ENCODE measurements around the gene NUFIP1. TPM values are rescaled to one million over a fixed set of nuclear protein-coding genes. Genes with fewer than 3 reads are reported as not detected.
"Not testable (repeated sequence)": the region's sequence is repeated elsewhere in the genome, so short reads cannot be mapped to it uniquely, and the experiment has no call there.

Gene NUFIP1
- 10 to 100 TPM; 15.7 to 16.3 (median 16.0) TPM for total RNA-seq

DNA sequence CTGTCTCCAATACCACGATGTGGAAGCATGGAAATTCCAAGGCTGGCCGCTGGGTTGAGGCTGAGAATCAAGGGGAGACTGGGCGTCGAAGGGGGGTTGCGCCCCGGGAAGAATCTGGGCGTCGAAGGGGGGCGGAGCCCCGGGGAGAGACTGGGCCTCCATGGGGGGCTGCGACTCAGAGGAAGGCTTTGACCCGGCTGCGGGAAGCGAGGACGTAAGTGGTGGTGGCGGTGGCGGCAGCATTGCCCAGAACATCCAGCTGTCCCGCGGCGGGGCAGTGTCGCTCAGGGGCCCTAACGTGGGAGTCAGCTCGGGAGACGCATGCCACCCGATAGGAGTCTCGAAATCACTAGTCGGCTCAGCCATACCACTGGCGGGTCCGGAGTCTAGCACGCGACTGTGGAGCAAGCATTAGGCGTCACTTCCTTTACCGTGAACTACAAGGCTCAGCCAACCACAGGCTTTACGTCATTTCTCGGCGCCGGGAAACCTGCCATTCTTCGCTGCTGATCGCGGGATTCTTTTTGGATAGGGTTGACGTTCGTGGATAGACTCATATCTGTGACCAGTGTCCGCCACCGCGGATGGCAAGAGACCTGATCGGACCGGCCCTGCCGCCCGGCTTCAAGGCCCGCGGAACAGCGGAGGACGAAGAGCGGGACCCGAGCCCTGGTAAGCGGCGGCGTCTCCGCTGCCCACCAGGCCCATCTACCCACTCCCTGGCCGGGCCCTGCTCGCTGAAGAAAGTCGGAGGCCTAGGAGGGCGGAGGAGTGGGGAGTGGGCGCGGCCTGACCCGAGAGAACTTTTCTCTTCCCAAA, at the start of gene NUFIP1, which contains the start of gene GPALPP1:
TSS of gene NUFIP1 (minus strand) at position 401 of the 819 bp plus-strand sequence. CDS start at position 366, 35 bp downstream.
TSS of gene GPALPP1 (plus strand) at position 468 of the 819 bp plus-strand sequence. CDS start at position 585, 117 bp downstream.
- DNase-seq (peak; percentile 89), ATAC-seq (peak; percentile 99)
- peaks cover 23% of the 10 kb centered on the region for H3K36me3 Mint-ChIP-seq (ENCODE audit: insufficient read depth)
- H3K4me3 Mint-ChIP-seq = peak within 1 kb of the TSS; percentile 98
- peaks cover 50% of the 10 kb centered on the region for H3K4me1 Mint-ChIP-seq (ENCODE audit: low read depth)
- no peaks in the 10 kb centered on the region for H3K9me3 Mint-ChIP-seq
- H3K27me3 Mint-ChIP-seq (ENCODE audit: low read depth) = no peaks in the 10 kb centered on the region

DNA sequence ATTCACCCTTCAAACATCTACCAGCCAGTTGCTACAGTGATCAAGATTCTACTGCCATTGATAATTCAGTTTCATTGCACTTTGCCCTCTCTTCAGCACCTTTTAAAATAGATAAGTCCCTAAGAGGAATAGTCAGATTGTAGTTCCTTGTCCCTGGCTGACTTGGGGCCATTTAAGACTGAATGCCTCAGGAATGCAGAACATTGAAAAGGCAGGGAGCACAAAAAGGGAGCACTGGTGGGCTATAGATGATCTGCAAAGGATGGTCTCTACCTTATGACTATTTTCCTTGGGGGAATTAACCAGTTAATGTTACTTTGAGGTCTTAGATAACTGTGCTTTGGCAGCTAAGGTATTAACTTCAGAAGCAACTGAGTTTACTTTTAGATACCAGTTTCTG, 46.9 kb upstream of the NUFIP1 start:
- Mint-ChIP-seq H3K27me3 (ENCODE audit: low read depth) (no peaks in the 10 kb centered on the region), H3K4me3 (no peak overlapping the region), H3K9me3 (no peaks in the 10 kb centered on the region), H3K4me1 (ENCODE audit: low read depth) (peaks cover 3% of the 10 kb centered on the region), H3K36me3 (ENCODE audit: insufficient read depth) (peaks cover 11% of the 10 kb centered on the region)
- DNase-seq = no peak
- ATAC-seq = no peak

DNA sequence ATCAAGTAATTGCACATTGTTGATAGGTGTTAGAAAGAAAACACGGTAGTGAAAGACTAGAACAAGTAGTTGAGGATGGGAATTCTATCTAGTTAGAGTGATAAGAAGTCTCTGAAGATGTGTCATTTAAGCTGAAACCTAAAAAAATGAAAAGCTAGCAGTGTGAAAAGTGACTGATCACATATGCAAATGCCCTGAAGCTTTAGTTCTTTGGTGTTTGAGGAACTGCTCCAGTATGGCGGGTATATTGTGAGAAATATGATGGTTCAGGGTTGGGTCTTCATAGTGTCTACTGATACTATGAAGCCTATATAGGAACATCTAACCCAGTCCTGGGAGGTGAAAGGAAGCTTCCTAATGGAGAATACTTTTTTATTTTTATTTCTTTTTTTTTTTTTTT, 45.1 kb upstream of the NUFIP1 start:
- H3K36me3 Mint-ChIP-seq (ENCODE audit: insufficient read depth) = peaks cover 11% of the 10 kb centered on the region
- ATAC-seq = no peak
- no peaks in the 10 kb centered on the region for H3K4me1 Mint-ChIP-seq (ENCODE audit: low read depth)
- H3K9me3 Mint-ChIP-seq = no peaks in the 10 kb centered on the region
- H3K4me3 Mint-ChIP-seq = no peak overlapping the region
- no peaks in the 10 kb centered on the region for H3K27me3 Mint-ChIP-seq (ENCODE audit: low read depth)
- DNase-seq = no peak

DNA sequence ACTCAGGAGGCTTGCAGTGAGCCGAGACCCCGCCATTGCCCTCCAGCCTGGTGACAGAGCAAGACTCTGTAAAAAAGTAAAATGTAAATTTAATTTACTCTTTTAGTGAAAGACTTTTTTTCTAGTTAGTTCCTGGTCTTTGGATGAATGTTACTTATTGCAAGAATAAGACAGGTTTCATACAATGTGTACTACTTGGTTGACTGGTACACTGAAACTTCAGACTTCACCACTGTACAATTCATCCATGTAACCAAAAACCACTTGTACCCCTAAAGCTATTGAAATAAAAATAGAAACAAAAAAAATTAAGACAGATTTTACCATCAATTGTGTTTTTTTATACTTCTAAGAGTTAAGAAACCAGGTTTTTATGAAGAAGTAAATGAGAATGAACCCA, 35.6 kb upstream of the NUFIP1 start:
- no peaks in the 10 kb centered on the region for H3K4me1 Mint-ChIP-seq (ENCODE audit: low read depth)

DNA sequence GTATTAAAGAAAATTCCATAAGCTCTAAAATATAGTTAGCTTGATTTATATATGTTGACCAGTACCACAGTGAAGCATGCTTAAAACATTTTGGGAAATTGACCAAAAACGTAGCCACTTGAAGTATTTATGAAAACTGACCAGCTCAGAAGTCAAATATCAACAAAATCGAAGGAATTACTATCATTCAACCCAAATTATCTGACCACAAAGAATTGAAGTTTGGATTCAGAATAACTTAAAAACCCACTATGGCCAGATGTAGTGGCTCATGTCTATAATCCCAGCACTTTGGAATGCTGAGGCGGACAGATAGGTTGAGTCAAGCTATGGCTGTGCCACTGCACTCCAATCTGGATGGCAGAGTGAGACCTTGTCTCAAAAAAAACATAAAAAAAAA, 32.0 kb upstream of the NUFIP1 start:
- Mint-ChIP-seq H3K36me3 (ENCODE audit: insufficient read depth) (peaks cover 24% of the 10 kb centered on the region), H3K4me3 (no peak overlapping the region), H3K27me3 (ENCODE audit: low read depth) (no peaks in the 10 kb centered on the region)

More for the DNA sequence above, 35.6 kb upstream of the NUFIP1 start:
- Mint-ChIP-seq H3K4me3 (no peak overlapping the region), H3K9me3 (no peaks in the 10 kb centered on the region), H3K36me3 (ENCODE audit: insufficient read depth) (peaks cover 31% of the 10 kb centered on the region), H3K27me3 (ENCODE audit: low read depth) (no peaks in the 10 kb centered on the region)
- no peak for ATAC-seq
- DNase-seq = no peak

DNA sequence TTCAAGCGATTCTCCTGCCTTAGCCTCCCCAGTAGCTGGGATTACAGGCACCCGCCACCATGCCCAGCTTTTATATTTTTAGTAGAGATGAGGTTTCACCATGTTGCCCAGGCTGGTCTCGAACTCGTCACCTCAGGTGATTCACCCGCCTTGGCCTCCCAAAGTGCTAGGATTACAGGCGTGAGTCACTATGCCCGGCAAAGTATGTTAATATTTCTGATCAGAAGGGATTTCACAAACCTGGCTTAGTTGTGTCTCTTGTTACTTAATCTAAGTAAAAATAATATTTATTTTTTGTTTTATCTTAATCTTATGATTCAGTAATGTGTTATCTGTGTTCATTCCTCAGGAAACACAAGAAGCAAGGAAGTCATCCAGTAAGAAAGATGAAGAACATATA, 30.7 kb upstream of the NUFIP1 start:
- H3K9me3 Mint-ChIP-seq; H3K27me3 Mint-ChIP-seq (ENCODE audit: low read depth); DNase-seq; ATAC-seq; H3K4me3 Mint-ChIP-seq; H3K4me1 Mint-ChIP-seq (ENCODE audit: low read depth): not testable (repeated sequence)
- H3K36me3 Mint-ChIP-seq (ENCODE audit: insufficient read depth) = peaks cover 28% of the 10 kb centered on the region

More for the DNA sequence above, 32.0 kb upstream of the NUFIP1 start:
- Mint-ChIP-seq H3K4me1 (ENCODE audit: low read depth) (peaks cover 1% of the 10 kb centered on the region), H3K9me3 (no peaks in the 10 kb centered on the region)
- DNase-seq = no peak
- ATAC-seq = no peak

DNA sequence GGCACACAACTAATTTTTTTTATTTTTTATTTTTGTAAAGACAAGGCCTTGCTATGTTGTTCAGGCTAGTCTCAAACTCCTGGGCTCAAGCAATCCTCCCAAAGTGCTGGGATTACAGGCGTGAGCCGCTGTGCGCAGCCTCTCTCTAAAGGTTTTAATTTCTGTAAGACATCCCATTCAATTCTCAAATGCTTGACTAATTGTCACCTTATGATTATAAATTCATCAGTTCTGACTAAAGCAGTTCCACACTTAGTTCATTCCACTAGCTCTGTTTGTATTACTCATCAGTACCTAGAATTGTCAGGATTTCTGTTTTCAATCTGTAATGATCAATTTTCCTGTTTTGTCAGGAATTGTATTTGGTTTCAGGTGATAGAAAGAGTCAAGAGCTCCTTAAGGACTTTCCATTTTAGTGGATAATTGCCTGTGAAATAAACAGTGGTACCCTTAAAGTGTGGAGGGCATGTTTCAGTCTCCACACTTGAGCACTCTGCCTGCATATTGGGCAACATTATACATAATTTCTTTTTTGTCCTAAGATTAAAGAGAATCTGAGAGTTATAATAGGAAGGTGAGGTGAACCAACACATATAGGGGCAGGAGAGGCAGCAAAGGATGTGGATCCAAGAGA, 27.6 kb upstream of the NUFIP1 start:
- ATAC-seq = no peak
- DNase-seq = no peak
- no peaks in the 10 kb centered on the region for H3K27me3 Mint-ChIP-seq (ENCODE audit: low read depth)
- peaks cover 1% of the 10 kb centered on the region for H3K4me1 Mint-ChIP-seq (ENCODE audit: low read depth)
- H3K9me3 Mint-ChIP-seq = no peaks in the 10 kb centered on the region
- no peak overlapping the region for H3K4me3 Mint-ChIP-seq
- peaks cover 26% of the 10 kb centered on the region for H3K36me3 Mint-ChIP-seq (ENCODE audit: insufficient read depth)

DNA sequence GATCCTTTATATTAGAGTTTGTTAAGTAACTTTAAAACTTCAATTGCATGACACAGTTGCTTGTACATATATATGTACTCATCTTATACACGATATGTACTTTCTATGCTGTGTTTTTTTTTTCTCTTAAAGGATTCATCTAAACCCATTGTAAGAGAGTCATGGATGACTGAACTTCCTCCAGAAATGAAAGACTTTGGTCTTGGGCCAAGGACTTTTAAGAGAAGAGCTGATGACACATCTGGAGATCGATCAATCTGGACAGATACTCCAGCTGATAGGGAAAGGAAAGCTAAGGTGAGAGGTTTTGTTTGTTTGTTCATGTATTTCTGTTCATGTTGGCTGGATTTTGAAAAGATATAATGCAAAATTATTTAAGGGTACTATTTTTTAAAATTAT, 26.0 kb upstream of the NUFIP1 start:
- no peak for DNase-seq
- peaks cover 32% of the 10 kb centered on the region for H3K36me3 Mint-ChIP-seq (ENCODE audit: insufficient read depth)
- H3K4me3 Mint-ChIP-seq = no peak overlapping the region
- H3K4me1 Mint-ChIP-seq (ENCODE audit: low read depth) = peaks cover 1% of the 10 kb centered on the region
- H3K27me3 Mint-ChIP-seq (ENCODE audit: low read depth) = no peaks in the 10 kb centered on the region
- H3K9me3 Mint-ChIP-seq = no peaks in the 10 kb centered on the region
- ATAC-seq = no peak

DNA sequence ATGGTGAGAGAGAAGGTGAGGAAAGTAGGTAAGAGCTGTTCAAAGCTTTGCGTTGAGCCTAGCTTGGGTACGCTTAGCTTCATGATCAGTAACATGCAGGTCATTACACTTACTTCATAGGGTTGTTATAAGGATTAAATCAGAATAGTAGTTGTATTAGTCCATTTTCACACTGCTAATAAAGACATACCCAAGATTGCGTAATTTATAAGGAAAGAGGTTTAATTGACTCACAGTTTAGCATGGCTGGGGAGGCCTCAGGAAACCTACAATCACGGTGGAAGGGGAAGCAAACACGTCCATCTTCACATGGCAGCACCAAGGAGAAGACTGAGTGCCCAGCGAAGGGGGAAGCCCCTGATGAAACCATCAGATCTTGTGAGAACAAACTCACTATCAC, 21.9 kb upstream of the NUFIP1 start:
- no peak for ATAC-seq
- no peak for DNase-seq
- no peaks in the 10 kb centered on the region for H3K9me3 Mint-ChIP-seq
- H3K36me3 Mint-ChIP-seq (ENCODE audit: insufficient read depth) = peaks cover 38% of the 10 kb centered on the region
- no peak overlapping the region for H3K4me3 Mint-ChIP-seq
- H3K27me3 Mint-ChIP-seq (ENCODE audit: low read depth) = no peaks in the 10 kb centered on the region
- no peaks in the 10 kb centered on the region for H3K4me1 Mint-ChIP-seq (ENCODE audit: low read depth)

DNA sequence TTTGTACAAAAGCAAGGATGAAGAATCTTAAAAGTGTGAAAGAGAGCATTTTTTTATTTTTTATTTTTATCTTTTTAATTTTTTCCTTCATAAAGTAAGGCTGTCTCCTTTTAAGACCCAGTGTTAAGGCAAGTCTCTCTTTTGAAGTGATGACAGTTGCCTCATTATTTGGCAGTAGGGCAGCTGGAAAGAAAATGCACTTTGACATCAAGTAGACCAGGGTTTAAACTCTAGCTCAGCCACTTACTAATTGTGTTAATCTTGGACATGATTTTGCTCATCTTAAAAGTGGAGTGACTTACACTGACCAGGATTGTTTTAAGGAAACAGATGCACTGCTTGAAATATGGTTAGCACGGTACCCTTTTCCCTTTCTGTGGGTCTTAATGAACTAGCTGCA, 18.6 kb upstream of the NUFIP1 start:
- no peak for ATAC-seq
- peaks cover 31% of the 10 kb centered on the region for H3K36me3 Mint-ChIP-seq (ENCODE audit: insufficient read depth)
- H3K4me1 Mint-ChIP-seq (ENCODE audit: low read depth) = no peaks in the 10 kb centered on the region
- no peak overlapping the region for H3K4me3 Mint-ChIP-seq
- DNase-seq = no peak
- no peaks in the 10 kb centered on the region for H3K9me3 Mint-ChIP-seq
- no peaks in the 10 kb centered on the region for H3K27me3 Mint-ChIP-seq (ENCODE audit: low read depth)

DNA sequence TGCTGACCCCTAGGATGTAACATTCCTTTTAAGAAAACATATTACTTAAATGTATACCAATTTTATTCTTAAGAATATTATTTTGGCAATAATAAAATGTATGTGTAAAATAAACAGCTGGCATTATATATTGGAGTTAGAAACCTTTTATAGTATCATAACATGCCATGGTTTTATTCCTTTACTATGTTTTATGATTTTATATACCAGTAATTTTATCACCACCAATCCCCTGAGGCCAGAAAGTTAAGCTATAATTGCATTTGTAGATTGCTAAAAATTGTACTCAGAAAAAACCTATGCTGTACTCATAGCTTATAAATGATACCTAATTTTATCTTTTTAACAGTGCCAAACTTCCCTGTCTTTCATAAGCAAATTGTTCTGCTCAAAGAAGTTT, 18.0 kb upstream of the NUFIP1 start:
- H3K27me3 Mint-ChIP-seq (ENCODE audit: low read depth) = no peaks in the 10 kb centered on the region
- H3K36me3 Mint-ChIP-seq (ENCODE audit: insufficient read depth) = peaks cover 34% of the 10 kb centered on the region
- H3K4me1 Mint-ChIP-seq (ENCODE audit: low read depth) = no peaks in the 10 kb centered on the region
- ATAC-seq = no peak
- no peak overlapping the region for H3K4me3 Mint-ChIP-seq
- no peaks in the 10 kb centered on the region for H3K9me3 Mint-ChIP-seq
- DNase-seq = no peak

DNA sequence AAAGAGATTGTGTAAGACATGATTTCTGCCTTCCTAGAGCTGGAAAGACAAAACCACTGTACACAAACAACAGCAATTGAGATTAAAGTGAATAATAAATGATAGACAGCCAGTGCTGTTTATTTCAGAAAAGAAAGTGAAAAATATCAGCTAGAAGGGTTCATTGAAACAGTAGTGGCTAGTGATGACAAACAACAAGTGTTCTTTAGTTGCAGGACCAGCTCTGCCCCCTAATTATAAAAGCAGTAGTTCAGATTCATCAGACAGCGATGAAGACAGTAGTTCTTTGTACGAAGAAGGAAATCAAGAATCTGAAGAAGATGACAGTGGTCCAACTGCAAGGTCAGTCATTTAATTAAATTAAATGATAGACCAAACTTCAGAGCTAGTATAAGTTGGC, 14.8 kb upstream of the NUFIP1 start:
- Mint-ChIP-seq H3K4me1 (ENCODE audit: low read depth) (no peaks in the 10 kb centered on the region), H3K27me3 (ENCODE audit: low read depth) (no peaks in the 10 kb centered on the region), H3K9me3 (no peaks in the 10 kb centered on the region), H3K36me3 (ENCODE audit: insufficient read depth) (peaks cover 24% of the 10 kb centered on the region), H3K4me3 (no peak overlapping the region)
- ATAC-seq (no peak), DNase-seq (no peak)

DNA sequence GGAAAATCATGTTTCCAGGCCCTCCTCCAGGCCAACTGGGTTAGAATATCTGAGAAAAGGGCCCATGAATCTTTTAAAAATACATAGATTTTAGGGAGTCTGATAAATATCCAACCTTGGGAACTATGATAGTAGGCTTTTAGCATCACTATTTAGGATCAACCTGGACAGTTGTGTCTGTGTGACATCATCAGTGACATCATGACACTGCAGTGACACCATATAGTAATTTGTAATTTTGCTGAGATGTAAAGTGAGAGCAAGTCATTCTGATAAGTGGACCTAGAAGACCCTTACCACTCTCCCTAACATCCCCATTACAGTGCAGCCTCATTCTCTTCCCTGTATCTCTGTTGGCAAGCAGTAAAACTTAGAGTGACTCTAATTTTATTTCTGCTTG, 14.1 kb upstream of the NUFIP1 start:
- Mint-ChIP-seq H3K9me3 (no peaks in the 10 kb centered on the region), H3K27me3 (ENCODE audit: low read depth) (no peaks in the 10 kb centered on the region), H3K36me3 (ENCODE audit: insufficient read depth) (peaks cover 24% of the 10 kb centered on the region), H3K4me1 (ENCODE audit: low read depth) (no peaks in the 10 kb centered on the region), H3K4me3 (no peak overlapping the region)
- DNase-seq (no peak), ATAC-seq (no peak)

DNA sequence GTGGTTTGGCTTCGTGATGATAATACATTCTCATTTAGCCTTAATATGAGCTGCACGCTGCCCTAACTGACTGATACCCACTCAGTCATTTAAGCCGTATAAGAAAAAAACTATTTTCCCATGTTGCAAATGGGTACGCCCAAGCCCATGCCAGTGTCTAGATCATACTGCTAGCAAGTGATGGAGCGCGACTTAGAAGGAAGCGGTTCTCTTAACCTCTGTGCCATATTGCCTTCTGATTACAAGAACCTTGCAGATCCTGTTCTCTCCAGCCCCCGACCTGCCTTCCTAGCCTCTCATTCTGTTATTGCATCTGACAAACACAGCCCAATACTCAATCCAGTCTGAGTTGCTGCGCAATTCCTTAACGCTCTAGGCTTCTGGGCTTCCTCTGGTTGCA, 670 bp upstream of the NUFIP1 start:
- Mint-ChIP-seq H3K27me3 (ENCODE audit: low read depth) (no peaks in the 10 kb centered on the region), H3K36me3 (ENCODE audit: insufficient read depth) (peaks cover 21% of the 10 kb centered on the region), H3K4me1 (ENCODE audit: low read depth) (peaks cover 48% of the 10 kb centered on the region), H3K9me3 (no peaks in the 10 kb centered on the region), H3K4me3 (peak overlapping the region; percentile 98)
- DNase-seq (no peak), ATAC-seq (peak; percentile 3 to 11)

DNA sequence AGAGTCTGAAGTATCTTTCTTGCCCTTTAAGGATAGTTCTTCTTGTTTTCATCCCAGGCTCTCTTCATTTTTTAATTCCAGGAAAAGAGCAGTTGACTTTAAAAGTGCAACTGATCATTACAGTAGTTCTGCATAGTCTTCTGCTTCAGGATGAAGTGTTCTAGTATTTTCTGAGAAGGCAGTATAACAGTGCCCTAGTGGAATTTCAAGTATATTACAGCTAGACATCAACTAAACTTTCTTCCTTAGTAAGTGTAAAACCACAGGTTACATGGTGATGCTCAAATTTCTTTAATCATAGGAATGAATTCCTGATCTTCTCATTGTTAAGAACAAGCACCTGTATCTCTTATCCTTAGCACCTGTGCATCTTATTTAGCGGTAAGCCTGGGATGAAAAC, 10.9 kb downstream of the NUFIP1 start:
- Mint-ChIP-seq H3K36me3 (ENCODE audit: insufficient read depth) (peaks cover 20% of the 10 kb centered on the region), H3K4me3 (no peak overlapping the region), H3K27me3 (ENCODE audit: low read depth) (no peaks in the 10 kb centered on the region), H3K4me1 (ENCODE audit: low read depth) (peaks cover 2% of the 10 kb centered on the region), H3K9me3 (no peaks in the 10 kb centered on the region)
- DNase-seq (no peak), ATAC-seq (no peak)

All from activated T-cell treated with anti-CD3 and anti-CD28 coated beads, Interleukin-2, amount 50 U/mL, for 4 hours (primary cell).